GM12892 (cell line): ENCODE data around the gene LIN37.

Experiments used
- POLR2A ChIP-seq: IDR thresholded peaks from 2 replicates; pipeline ENCODE4 v1.6.1; 2011; ENCODE audit warnings: low read depth, low read length, control low read depth
- TAF1 ChIP-seq: IDR thresholded peaks from 2 replicates; pipeline ENCODE4 v1.6.1; 2011; ENCODE audit warnings: low read depth, mild to moderate bottlenecking, control low read depth, low read length, borderline replicate concordance

DNA sequence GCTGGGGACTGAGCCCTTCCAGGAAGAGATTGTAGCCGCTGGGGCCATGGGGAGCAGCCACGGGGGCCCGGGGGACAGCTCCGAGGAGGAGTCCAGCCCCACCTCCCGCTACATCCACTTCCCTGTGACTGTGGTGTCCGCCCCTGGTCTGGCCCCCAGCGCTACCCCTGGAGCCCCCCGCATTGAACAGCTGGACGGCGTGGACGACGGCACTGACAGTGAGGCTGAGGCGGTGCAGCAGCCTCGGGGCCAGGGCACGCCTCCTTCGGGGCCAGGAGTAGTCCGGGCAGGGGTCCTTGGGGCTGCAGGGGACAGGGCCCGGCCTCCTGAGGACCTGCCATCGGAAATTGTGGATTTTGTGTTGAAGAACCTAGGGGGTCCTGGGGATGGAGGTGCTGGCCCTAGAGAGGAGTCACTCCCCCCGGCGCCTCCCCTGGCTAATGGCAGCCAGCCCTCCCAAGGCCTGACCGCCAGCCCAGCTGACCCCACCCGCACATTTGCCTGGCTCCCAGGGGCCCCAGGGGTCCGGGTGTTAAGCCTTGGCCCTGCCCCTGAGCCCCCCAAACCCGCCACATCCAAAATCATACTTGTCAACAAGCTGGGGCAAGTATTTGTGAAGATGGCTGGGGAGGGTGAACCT lies 15.7 kb upstream of the LIN37 start:
- TF ChIP-seq POLR2A: no peak
- TF ChIP-seq TAF1: no peak
